HEK293T (cell line): ENCODE data around the gene ZHX3.

Experiments
- CTCF ChIA-PET: fragments of 350-600 bp; formaldehyde crosslinking; extraction: SDS; loops from one replicate; lab custom pipeline; 2021; ENCODE audit warnings: antibody characterized with exemption, inconsistent platforms; lab: Yijun Ruan, JAX
- POLR2A ChIA-PET: fragments of 350-600 bp; formaldehyde crosslinking; extraction: SDS; loops from one replicate; lab custom pipeline; 2020; ENCODE audit warnings: antibody characterized with exemption, inconsistent platforms; lab: Yijun Ruan, JAX
- DNase-seq: peaks from one replicate; pipeline ENCODE4 v3.0.0; 2012; ENCODE audit warnings: mixed read lengths; ENCODE audit errors: extremely low spot score
- ARNT ChIP-seq: fragments of 450-650 bp; IDR thresholded peaks from 2 replicates; pipeline ENCODE4 v1.6.1; 2017; ENCODE audit warnings: mild to moderate bottlenecking
- BHLHE40 ChIP-seq: fragments of 450-650 bp; IDR thresholded peaks from 2 replicates; pipeline ENCODE4 v1.6.1; 2016; ENCODE audit warnings: mild to moderate bottlenecking, moderate library complexity, borderline replicate concordance
- CTBP1 ChIP-seq: fragments of 450-650 bp; IDR thresholded peaks from 2 replicates; pipeline ENCODE4 v1.6.1; 2016; ENCODE audit warnings: borderline replicate concordance
- ELF4 ChIP-seq: fragments of 450-650 bp; IDR thresholded peaks from 2 replicates; pipeline ENCODE4 v1.6.1; 2017; ENCODE audit warnings: antibody characterized with exemption
- FOXA1 ChIP-seq: fragments of 450-650 bp; IDR thresholded peaks from 2 replicates; pipeline ENCODE4 v1.6.1; 2016; ENCODE audit warnings: mild to moderate bottlenecking
- FOXK2 ChIP-seq: fragments of 450-650 bp; IDR thresholded peaks from 2 replicates; pipeline ENCODE4 v1.6.1; 2016; ENCODE audit warnings: mild to moderate bottlenecking
- FOXM1 ChIP-seq: fragments of 450-650 bp; IDR thresholded peaks from 2 replicates; pipeline ENCODE4 v1.6.1; 2017; ENCODE audit warnings: mild to moderate bottlenecking, borderline replicate concordance
- HDGF ChIP-seq: fragments of 450-650 bp; IDR thresholded peaks from 2 replicates; pipeline ENCODE4 v1.6.1; 2017; ENCODE audit warnings: antibody characterized with exemption, borderline replicate concordance
- L3MBTL2 ChIP-seq: fragments of 450-650 bp; conservative IDR thresholded peaks from 2 replicates; pipeline ENCODE4 v1.6.1; 2016; ENCODE audit warnings: mild to moderate bottlenecking
- NFRKB ChIP-seq: fragments of 450-650 bp; IDR thresholded peaks from 2 replicates; pipeline ENCODE4 v1.6.1; 2016; ENCODE audit warnings: mild to moderate bottlenecking, moderate library complexity
- PKNOX1 ChIP-seq: fragments of 450-650 bp; IDR thresholded peaks from 2 replicates; pipeline ENCODE4 v1.6.1; 2016
- SP1 ChIP-seq: fragments of 450-650 bp; IDR thresholded peaks from 2 replicates; pipeline ENCODE4 v1.6.1; 2017
- SUZ12 ChIP-seq: fragments of 450-650 bp; IDR thresholded peaks from 2 replicates; pipeline ENCODE4 v1.6.1; 2016; ENCODE audit warnings: mild to moderate bottlenecking
- TARDBP ChIP-seq: fragments of 450-650 bp; IDR thresholded peaks from 2 replicates; pipeline ENCODE4 v1.6.1; 2016
- ZNF384 ChIP-seq: fragments of 450-650 bp; IDR thresholded peaks from 2 replicates; pipeline ENCODE4 v1.6.1; 2016

ZHX3 gene

GRCh38 chr20:41358717-41359116 is 41.2 kb upstream of the ZHX3 start:
- TF ChIP-seq TARDBP, result no peak
- no peak for TF ChIP-seq FOXK2
- TF ChIP-seq ELF4, result no peak
- TF ChIP-seq SUZ12, result no peak
- TF ChIP-seq FOXA1, result no peak
- TF ChIP-seq NFRKB, result no peak
- TF ChIP-seq SP1, result no peak
- TF ChIP-seq L3MBTL2, result no peak
- TF ChIP-seq BHLHE40, result no peak
- no peak for TF ChIP-seq ARNT
- TF ChIP-seq PKNOX1, result no peak
- no peak for TF ChIP-seq HDGF
- no peak for TF ChIP-seq CTBP1
- no peak for TF ChIP-seq ZNF384
- no peak for TF ChIP-seq FOXM1
- ChIA-PET POLR2A (no interaction called here), CTCF (interaction anchor here (1.1 kb wide), 1 partner anchor 29 kb away, joined by 3 read pairs; no protein-coding TSS in a partner anchor)
- no peak for DNase-seq

DNA sequence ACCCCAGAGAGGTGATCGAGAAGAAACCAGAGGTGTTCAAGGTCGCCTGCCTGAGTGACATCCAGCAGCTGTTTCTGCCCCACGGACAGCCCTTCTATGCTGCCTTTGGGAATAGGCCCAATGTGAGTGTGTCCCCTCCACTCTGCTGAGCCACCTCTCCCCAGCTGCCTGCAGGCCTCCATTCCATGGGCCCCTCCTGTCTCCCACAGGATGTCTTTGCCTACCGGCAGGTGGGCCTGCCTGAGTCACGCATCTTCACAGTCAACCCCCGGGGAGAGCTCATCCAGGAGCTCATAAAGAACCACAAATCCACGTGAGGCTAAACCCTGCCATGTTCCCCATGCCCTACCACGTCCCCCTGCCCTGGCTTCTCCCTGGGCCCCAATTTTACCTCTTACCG is 40.7 kb upstream of the ZHX3 start:
- DNase-seq, result no peak
- ChIA-PET POLR2A (no interaction called here), CTCF (interaction anchor here (1.1 kb wide), 1 partner anchor 29 kb away, joined by 3 read pairs; no protein-coding TSS in a partner anchor)
- TF ChIP-seq ELF4, result no peak
- no peak for TF ChIP-seq ZNF384
- no peak for TF ChIP-seq L3MBTL2
- no peak for TF ChIP-seq FOXA1
- TF ChIP-seq CTBP1, result no peak
- TF ChIP-seq SP1, result no peak
- no peak for TF ChIP-seq BHLHE40
- no peak for TF ChIP-seq FOXM1
- TF ChIP-seq FOXK2, result no peak
- TF ChIP-seq PKNOX1, result no peak
- no peak for TF ChIP-seq SUZ12
- TF ChIP-seq TARDBP, result no peak
- no peak for TF ChIP-seq NFRKB
- TF ChIP-seq ARNT, result no peak

- TF ChIP-seq FOXM1 (no peak), CTBP1 (no peak), HDGF (no peak), FOXA1 (no peak), BHLHE40 (no peak), ZNF384 (no peak)
- no peak for DNase-seq
- CTCF ChIA-PET, result no interaction called here
- POLR2A ChIA-PET, result no interaction called here
Observed at GRCh38 chr20:41357424-41358163, 40.1 kb upstream of the ZHX3 start.

DNA sequence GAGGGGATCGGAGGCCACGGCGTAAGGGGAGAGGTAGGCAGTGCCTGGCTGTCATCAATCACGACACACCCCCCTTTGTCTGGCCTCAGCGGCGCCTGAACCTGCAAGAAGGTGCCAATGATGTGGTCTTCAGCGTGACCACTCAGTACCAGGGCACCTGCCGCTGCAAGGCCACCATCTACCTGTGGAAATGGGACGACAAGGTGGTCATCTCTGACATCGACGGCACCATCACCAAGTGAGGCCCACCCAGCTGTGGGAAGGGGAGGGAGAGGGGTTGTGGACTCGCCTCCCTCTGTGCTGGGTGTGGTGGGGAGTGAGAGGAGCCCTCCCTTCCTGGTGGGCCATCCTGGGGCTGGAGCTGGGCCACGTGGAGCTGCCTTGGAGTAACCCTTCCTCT is 39.4 kb upstream of the ZHX3 start:
- ChIA-PET CTCF (no interaction called here), POLR2A (no interaction called here)
- TF ChIP-seq ZNF384 (no peak), L3MBTL2 (no peak), ARNT (no peak), PKNOX1 (no peak)
- DNase-seq, result no peak

GRCh38 chr20:41355598-41356203 is 38.2 kb upstream of the ZHX3 start:
- TF ChIP-seq SUZ12 (no peak), FOXA1 (no peak), FOXM1 (no peak), TARDBP (no peak), ELF4 (no peak), L3MBTL2 (no peak), FOXK2 (no peak), BHLHE40 (no peak), HDGF (no peak), ZNF384 (no peak), ARNT (no peak)
- ChIA-PET POLR2A (no interaction called here), CTCF (interaction anchor here (1.0 kb wide), 1 partner anchor 15 kb away, joined by 4 read pairs; the partner anchor contains the start of gene LPIN3)
- no peak for DNase-seq

GRCh38 chr20:41355192-41355591 is 37.7 kb upstream of the ZHX3 start:
- CTCF ChIA-PET, result interaction anchor here (1.0 kb wide), 1 partner anchor 15 kb away, joined by 4 read pairs; the partner anchor contains the start of gene LPIN3
- DNase-seq, result no peak
- no peak for TF ChIP-seq FOXM1
- TF ChIP-seq FOXA1, result no peak
- TF ChIP-seq FOXK2, result no peak
- TF ChIP-seq PKNOX1, result no peak
- no peak for TF ChIP-seq NFRKB
- POLR2A ChIA-PET, result no interaction called here
